ENCODE results near the gene SMAD6. TPM values are rescaled to one million over a fixed set of nuclear protein-coding genes. Genes with fewer than 3 reads are reported as not detected.

The SMAD6 gene
- total RNA-seq, 4 donors from 2014 or later = 1.7 to 6.3 (median 3.8) TPM

GRCh38 chr15:66743703-66744536 lies 41.9 kb downstream of the SMAD6 start:
- H3K27ac ChIP-seq = peak overlapping the region in 2 of 4 donors; percentile 29 to 80
- no peaks in the 10 kb centered on the region for H3K27me3 ChIP-seq
- peaks cover 0 to 45% (median 20%) of the 10 kb centered on the region in 3 donors for H3K4me1 ChIP-seq
- DNase-seq = no peak
- no peaks in the 10 kb centered on the region for H3K36me3 ChIP-seq
- no peaks in the 10 kb centered on the region for H3K9me3 ChIP-seq
- 50 to 62% methylated on average over 11 to 13 of the region's 15 CpGs for WGBS, 2 donors
- no peak overlapping the region for H3K4me3 ChIP-seq
- intact Hi-C loops (cut with DNase I) = no loop called here
- no peak for TF ChIP-seq POLR2A (IDR thresholded peaks at IDR 0.05)
- TF ChIP-seq, protein P1, sequence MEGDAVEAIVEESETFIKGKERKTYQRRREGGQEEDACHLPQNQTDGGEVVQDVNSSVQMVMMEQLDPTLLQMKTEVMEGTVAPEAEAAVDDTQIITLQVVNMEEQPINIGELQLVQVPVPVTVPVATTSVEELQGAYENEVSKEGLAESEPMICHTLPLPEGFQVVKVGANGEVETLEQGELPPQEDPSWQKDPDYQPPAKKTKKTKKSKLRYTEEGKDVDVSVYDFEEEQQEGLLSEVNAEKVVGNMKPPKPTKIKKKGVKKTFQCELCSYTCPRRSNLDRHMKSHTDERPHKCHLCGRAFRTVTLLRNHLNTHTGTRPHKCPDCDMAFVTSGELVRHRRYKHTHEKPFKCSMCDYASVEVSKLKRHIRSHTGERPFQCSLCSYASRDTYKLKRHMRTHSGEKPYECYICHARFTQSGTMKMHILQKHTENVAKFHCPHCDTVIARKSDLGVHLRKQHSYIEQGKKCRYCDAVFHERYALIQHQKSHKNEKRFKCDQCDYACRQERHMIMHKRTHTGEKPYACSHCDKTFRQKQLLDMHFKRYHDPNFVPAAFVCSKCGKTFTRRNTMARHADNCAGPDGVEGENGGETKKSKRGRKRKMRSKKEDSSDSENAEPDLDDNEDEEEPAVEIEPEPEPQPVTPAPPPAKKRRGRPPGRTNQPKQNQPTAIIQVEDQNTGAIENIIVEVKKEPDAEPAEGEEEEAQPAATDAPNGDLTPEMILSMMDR (IDR thresholded peaks at IDR 0.05) = no peak

DNA sequence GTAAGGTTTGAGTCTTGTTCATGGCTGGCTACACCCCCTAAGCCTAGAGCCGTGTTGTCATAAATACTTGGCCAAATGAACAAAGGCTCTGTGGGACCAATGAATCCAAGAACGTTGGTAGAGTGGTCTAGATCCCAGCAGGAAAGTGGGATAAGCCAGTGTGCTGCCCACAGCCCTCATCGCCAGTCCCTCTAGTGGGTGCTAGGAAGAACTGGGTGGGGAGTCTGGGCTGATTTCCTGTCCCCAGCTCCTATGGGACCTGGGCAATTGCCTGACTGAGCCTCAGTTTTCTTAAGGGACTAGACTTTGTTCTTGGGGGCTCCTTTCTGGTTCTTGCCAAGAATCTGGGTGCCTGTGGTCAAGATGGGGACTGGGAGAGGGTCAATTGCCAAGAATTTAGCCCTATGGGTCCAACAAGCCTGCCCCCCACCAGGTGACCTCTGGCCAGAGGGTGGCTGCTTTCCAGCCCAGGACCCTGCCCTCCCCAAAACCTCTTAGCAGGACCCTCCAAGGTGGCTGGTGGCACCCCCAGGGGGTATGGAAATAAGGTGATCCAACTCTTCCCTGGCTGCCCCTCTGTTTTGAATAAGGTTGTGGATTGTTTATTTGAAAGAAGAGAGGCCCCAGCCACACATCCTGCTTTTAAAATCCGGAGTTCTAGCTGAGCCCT lies 42.7 kb downstream of the SMAD6 start:
- Histone ChIP-seq H3K27ac (peak overlapping the region in 2 of 4 donors; percentile 29 to 80), H3K9me3 (no peaks in the 10 kb centered on the region), H3K36me3 (no peaks in the 10 kb centered on the region), H3K4me3 (no peak overlapping the region), H3K4me1 (peaks cover 0 to 45% (median 20%) of the 10 kb centered on the region in 3 donors), H3K27me3 (no peaks in the 10 kb centered on the region)
- DNase-seq = no peak
- 54 to 71% methylated on average over 4 of the region's 4 CpGs for WGBS, 2 donors
- no peak for TF ChIP-seq POLR2A (IDR thresholded peaks at IDR 0.05)
- TF ChIP-seq, protein P1 (IDR thresholded peaks at IDR 0.05) = no peak
- intact Hi-C loops (cut with DNase I) = no loop called here

DNA sequence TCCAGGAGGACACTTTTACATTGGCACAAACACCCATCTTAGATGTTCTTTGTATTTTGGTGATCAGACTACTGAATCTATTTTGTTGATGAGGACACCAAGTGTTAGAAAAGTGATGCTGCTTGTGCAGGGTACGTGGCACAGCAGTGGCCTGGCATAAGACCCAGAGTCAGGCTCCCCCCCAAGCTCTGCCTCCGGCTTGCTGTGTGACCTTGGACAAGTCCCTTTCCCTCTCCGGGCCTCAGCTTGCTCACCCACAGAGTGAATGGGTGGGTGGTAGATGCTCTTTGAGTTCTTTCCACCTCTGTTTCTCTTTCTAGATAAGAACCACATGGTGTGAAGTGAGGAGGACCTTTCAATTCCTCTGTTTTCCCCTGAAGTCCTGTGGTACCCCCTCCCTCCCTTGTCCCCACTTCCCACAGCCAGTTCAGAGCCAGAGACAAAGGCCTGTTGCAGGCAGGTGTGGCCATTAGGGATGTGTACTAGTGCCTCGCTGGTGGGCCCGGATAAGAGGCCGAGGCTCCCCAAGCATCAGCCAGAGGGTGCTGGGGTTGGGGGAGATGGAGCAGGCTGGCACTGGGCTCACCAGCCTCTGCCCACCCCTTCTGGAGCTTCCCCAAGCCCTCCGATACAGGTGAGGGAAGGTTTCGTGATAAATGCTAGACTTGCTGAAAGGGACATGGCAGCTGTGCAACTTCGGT lies 43.6 kb downstream of the SMAD6 start:
- Histone ChIP-seq H3K36me3 (no peaks in the 10 kb centered on the region), H3K9me3 (no peaks in the 10 kb centered on the region), H3K27ac (peak overlapping the region in 1 of 4 donors; percentile 39), H3K4me3 (no peak overlapping the region), H3K4me1 (peaks cover 0 to 45% (median 20%) of the 10 kb centered on the region in 3 donors), H3K27me3 (no peaks in the 10 kb centered on the region)
- intact Hi-C loops (cut with DNase I) = no loop called here
- TF ChIP-seq POLR2A (IDR thresholded peaks at IDR 0.05) = no peak
- TF ChIP-seq, protein P1 (IDR thresholded peaks at IDR 0.05) = no peak
- WGBS, 2 donors = 79 to 84% methylated on average over 2 to 9 of the region's 9 CpGs
- DNase-seq = no peak

DNA sequence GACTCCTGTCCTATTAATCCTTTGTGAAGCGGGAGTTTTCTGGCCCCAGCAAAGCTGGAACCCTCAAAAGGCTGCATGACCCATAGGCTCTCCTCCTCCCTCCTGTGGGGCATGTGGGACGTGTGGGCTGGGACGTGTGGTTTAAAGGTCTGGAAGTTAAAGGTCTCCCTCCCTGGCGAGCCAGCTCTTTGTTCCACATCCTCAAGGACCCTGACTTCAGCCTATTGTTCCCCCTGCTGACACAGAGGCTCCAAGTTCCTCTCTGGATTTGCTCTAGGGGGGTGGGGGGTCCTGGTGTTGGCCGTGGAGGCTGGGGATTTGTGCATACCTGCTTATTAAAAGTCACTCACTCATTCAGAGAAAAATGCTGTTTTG lies 44.2 kb downstream of the SMAD6 start:
- Histone ChIP-seq H3K27ac (no peak overlapping the region), H3K4me3 (no peak overlapping the region), H3K9me3 (no peaks in the 10 kb centered on the region), H3K27me3 (no peaks in the 10 kb centered on the region), H3K4me1 (peaks cover 0 to 45% (median 18%) of the 10 kb centered on the region in 3 donors), H3K36me3 (no peaks in the 10 kb centered on the region)
- intact Hi-C loops (cut with DNase I) = no loop called here
- TF ChIP-seq, protein P1 (IDR thresholded peaks at IDR 0.05) = no peak
- TF ChIP-seq POLR2A (IDR thresholded peaks at IDR 0.05) = no peak
- DNase-seq = no peak
- 29% methylated on average over 1 of the region's 5 CpGs; no CpG with 5 or more reads in 1 of the 2 donors for WGBS, 2 donors
